ENCODE data around the gene SLC11A1.

GRCh38 chr2:218402911-218403411 is 20.9 kb downstream of the SLC11A1 start:
- TF ChIP-seq CTCF (IDR thresholded peaks at IDR 0.05) (no peak), POLR2AphosphoS5 (IDR thresholded peaks at IDR 0.05) (no peak), POLR2A (IDR thresholded peaks at IDR 0.05) (no peak)
